Thyroid gland (tissue), 4 donors: ENCODE data around the gene ASPSCR1.

Experiments used
- POLR2A ChIP-seq, 2 donors: fragments of 450-650 bp; IDR thresholded peaks; one replicate each; pipeline ENCODE4 v1.6.1; 2017; ENCODE audit warnings: antibody characterized with exemption in 2 of 2, mild to moderate bottlenecking in 2 of 2, moderate library complexity in 1 of 2
- TF ChIP-seq, protein P1 (sequence below), 6 experiments: fragments of 200-600 bp in 3 of 6; fragments of 450-650 bp in 3 of 6; sonication (generic) in 3 of 6; IDR thresholded peaks; one replicate each; pipeline ENCODE4 v1.5.1; 2016 to 2019; ENCODE audit warnings: antibody characterized with exemption in 6 of 6, mild to moderate bottlenecking in 2 of 6, inconsistent platforms in 1 of 6, moderate library complexity in 1 of 6

DNA sequence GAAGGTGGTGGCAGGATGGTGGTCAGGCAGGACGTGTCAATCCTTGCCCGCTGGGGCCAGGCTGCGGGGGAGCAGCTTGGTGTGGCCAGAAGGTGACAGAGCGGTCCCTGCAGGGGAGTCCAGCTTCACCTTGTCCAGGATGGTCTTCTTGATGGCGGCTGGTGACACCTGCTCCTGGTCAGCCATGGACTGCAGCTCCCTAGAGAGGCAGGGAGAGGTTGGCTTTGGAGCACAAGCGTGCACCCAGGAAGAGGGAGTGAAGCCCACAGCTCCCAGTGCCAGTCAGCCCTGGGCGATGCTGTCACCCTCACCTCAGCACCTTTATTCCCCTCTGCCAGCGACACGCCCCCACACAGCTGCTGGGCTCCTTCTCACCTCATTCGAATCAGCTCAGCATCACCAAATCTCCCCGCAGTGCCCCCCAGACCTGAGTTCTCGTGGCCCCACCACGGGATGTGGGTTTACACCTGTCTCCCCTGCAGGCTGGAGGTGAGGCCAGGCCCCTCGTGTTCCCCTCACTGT, 44.2 kb upstream of the ASPSCR1 start:
- TF ChIP-seq, protein P1, sequence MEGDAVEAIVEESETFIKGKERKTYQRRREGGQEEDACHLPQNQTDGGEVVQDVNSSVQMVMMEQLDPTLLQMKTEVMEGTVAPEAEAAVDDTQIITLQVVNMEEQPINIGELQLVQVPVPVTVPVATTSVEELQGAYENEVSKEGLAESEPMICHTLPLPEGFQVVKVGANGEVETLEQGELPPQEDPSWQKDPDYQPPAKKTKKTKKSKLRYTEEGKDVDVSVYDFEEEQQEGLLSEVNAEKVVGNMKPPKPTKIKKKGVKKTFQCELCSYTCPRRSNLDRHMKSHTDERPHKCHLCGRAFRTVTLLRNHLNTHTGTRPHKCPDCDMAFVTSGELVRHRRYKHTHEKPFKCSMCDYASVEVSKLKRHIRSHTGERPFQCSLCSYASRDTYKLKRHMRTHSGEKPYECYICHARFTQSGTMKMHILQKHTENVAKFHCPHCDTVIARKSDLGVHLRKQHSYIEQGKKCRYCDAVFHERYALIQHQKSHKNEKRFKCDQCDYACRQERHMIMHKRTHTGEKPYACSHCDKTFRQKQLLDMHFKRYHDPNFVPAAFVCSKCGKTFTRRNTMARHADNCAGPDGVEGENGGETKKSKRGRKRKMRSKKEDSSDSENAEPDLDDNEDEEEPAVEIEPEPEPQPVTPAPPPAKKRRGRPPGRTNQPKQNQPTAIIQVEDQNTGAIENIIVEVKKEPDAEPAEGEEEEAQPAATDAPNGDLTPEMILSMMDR (IDR thresholded peaks at IDR 0.05) = no peak
- TF ChIP-seq POLR2A (IDR thresholded peaks at IDR 0.05) = no peak
